Adrenal gland (tissue), 5 donors: ENCODE results near the gene FHOD3.

Source experiments
- CTCF ChIP-seq, 6 experiments: fragments of 450-650 bp in 4 of 6; fragments of 200-600 bp in 2 of 6; sonication (generic) in 1 of 6; IDR thresholded peaks; 1 replicate in 5 of 6; 2 replicates in 1 of 6; pipeline versions ENCODE4 v1.5.1 to v1.8.0; 2016 to 2021; ENCODE audit warnings: antibody characterized with exemption in 6 of 6, mild to moderate bottlenecking in 2 of 6, moderate library complexity in 1 of 6
- POLR2A ChIP-seq, 2 donors: fragments of 450-650 bp; IDR thresholded peaks; one replicate each; pipeline ENCODE4 v1.6.1; 2017; ENCODE audit warnings: antibody characterized with exemption in 2 of 2, mild to moderate bottlenecking in 2 of 2, moderate library complexity in 1 of 2
- donor health status: DM: no; HTN: no; CAD: no.

GRCh38 chr18:36314754-36315153 lies 17.2 kb downstream of the FHOD3 start:
- TF ChIP-seq CTCF (IDR thresholded peaks at IDR 0.05): no peak
- TF ChIP-seq POLR2A (IDR thresholded peaks at IDR 0.05): peak in 1 of 2 donors; percentile 14
